Sigmoid colon (tissue), 7 donors: ENCODE measurements around the gene ECE1. TPM values are rescaled to one million over a fixed set of nuclear protein-coding genes. Genes with fewer than 3 reads are reported as not detected.
A peak's percentile ranks its signal among the peaks of the same experiment; 100 is the strongest.

Experiments
- DNase-seq: peaks from one replicate; pipeline ENCODE4 v3.0.0-alpha.2; 2019
- H3K27ac ChIP-seq, 4 donors: fragments of 200-600 bp; sonication (generic); one replicate each; pipeline ENCODE4 v1.5.1; 2016 to 2019; ENCODE audit warnings: mild to moderate bottlenecking in 1 of 4
- H3K27me3 ChIP-seq, 3 donors: fragments of 200-600 bp; sonication (generic); one replicate each; pipeline ENCODE4 v1.5.1; 2019; ENCODE audit warnings: mild to moderate bottlenecking in 1 of 3
- H3K36me3 ChIP-seq, 4 donors: fragments of 200-600 bp; sonication (generic); one replicate each; pipeline ENCODE4 v1.5.1; 2016 to 2019
- H3K4me1 ChIP-seq, 4 donors: fragments of 200-600 bp; sonication (generic); one replicate each; pipeline ENCODE4 v1.5.1; 2017 to 2019
- H3K4me3 ChIP-seq, 4 donors: fragments of 200-600 bp; sonication (generic); one replicate each; pipeline ENCODE4 v1.5.1; 2017 to 2019; ENCODE audit warnings: mild to moderate bottlenecking in 2 of 4, moderate library complexity in 1 of 4
- H3K9me3 ChIP-seq, 4 donors: fragments of 200-600 bp in 3 of 4; sonication (generic) in 3 of 4; one replicate each; pipeline versions ENCODE4 v1.5.1 to v1.6.1; 2013 to 2019
- EP300 ChIP-seq, 4 donors: sonication (generic); formaldehyde crosslinking; IDR thresholded peaks; one replicate each; pipeline ENCODE4 v1.6.1; 2017; ENCODE audit warnings: antibody characterized with exemption in 4 of 4
- POLR2A ChIP-seq, 2 donors: fragments of 450-650 bp; IDR thresholded peaks; one replicate each; pipeline ENCODE4 v1.6.1; 2016; ENCODE audit warnings: antibody characterized with exemption in 2 of 2, mild to moderate bottlenecking in 2 of 2, moderate library complexity in 2 of 2
- POLR2AphosphoS5 ChIP-seq, 4 donors: sonication (generic); formaldehyde crosslinking; IDR thresholded peaks; one replicate each; pipeline ENCODE4 v1.6.1; 2017; ENCODE audit warnings: antibody characterized with exemption in 4 of 4
- WGBS, 2 donors: extraction: QIAGEN DNeasy Blood & Tissue Kit; methylation state at CpG; one replicate each; pipeline ENCODE4 v1.1.7; 2013; 5-methylcytosine and 5-hydroxymethylcytosine counted together
- intact Hi-C: fragments of 100-400 bp; cut with DNase I; formaldehyde crosslinking; loops from one replicate; pipeline ENCODE4 v1.15.1; 2023
- polyA plus RNA-seq, 3 donors: library from polyadenylated mRNA; stranded (reverse); fragments of 200-250 nt; gene quantifications; one replicate each; pipeline ENCODE4 v1.2.3, GENCODE V29; 2013
- total RNA-seq, 4 donors: library from RNA; depleted of rRNA; stranded (reverse); fragments of >200 nt; gene quantifications; one replicate each; pipeline ENCODE4 v1.1.0, GENCODE V29; 2016
- TF ChIP-seq, protein P1 (sequence below), 4 experiments: fragments of 450-650 bp in 3 of 4; fragments of 200-600 bp in 1 of 4; IDR thresholded peaks; one replicate each; pipeline ENCODE4 v1.5.1; 2016 to 2019; ENCODE audit warnings: antibody characterized with exemption in 4 of 4, mild to moderate bottlenecking in 3 of 4, moderate library complexity in 2 of 4
- donor health status: healthy with polysubstance abuse.
- donor health status: Bipolar disorder and iron deficiency.
- donor health status: healthy.

The ECE1 gene
- total and polyA plus RNA-seq, 7 donors, result 10.2 to 112 (median 73.8) TPM

- H3K27ac ChIP-seq, result no peak overlapping the region
- WGBS, 2 donors, result 73 to 87% methylated on average over 12 of the region's 12 CpGs
- H3K36me3 ChIP-seq, result peaks cover 62 to 100% (median 70%) of the 10 kb centered on the region in 4 donors
- H3K4me3 ChIP-seq, result no peak overlapping the region
- DNase-seq, result no peak
- intact Hi-C loops, result no loop called here
- H3K27me3 ChIP-seq, result no peaks in the 10 kb centered on the region
- TF ChIP-seq, protein P1, sequence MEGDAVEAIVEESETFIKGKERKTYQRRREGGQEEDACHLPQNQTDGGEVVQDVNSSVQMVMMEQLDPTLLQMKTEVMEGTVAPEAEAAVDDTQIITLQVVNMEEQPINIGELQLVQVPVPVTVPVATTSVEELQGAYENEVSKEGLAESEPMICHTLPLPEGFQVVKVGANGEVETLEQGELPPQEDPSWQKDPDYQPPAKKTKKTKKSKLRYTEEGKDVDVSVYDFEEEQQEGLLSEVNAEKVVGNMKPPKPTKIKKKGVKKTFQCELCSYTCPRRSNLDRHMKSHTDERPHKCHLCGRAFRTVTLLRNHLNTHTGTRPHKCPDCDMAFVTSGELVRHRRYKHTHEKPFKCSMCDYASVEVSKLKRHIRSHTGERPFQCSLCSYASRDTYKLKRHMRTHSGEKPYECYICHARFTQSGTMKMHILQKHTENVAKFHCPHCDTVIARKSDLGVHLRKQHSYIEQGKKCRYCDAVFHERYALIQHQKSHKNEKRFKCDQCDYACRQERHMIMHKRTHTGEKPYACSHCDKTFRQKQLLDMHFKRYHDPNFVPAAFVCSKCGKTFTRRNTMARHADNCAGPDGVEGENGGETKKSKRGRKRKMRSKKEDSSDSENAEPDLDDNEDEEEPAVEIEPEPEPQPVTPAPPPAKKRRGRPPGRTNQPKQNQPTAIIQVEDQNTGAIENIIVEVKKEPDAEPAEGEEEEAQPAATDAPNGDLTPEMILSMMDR (IDR thresholded peaks at IDR 0.05), result no peak
- H3K9me3 ChIP-seq, result no peaks in the 10 kb centered on the region
- no peaks in the 10 kb centered on the region for H3K4me1 ChIP-seq
Measured at GRCh38 chr1:21237446-21238088, 52.7 kb downstream of the ECE1 start.

- DNase-seq, result no peak
- intact Hi-C loops, result no loop called here
- peaks cover 58 to 96% (median 63%) of the 10 kb centered on the region in 4 donors for H3K36me3 ChIP-seq
- no peak overlapping the region for H3K4me3 ChIP-seq
- no peak for TF ChIP-seq POLR2AphosphoS5 (IDR thresholded peaks at IDR 0.05)
- TF ChIP-seq POLR2A (IDR thresholded peaks at IDR 0.05), result no peak
- TF ChIP-seq, protein P1 (IDR thresholded peaks at IDR 0.05), result no peak
- no peak for TF ChIP-seq EP300 (IDR thresholded peaks at IDR 0.05)
- no peaks in the 10 kb centered on the region for H3K9me3 ChIP-seq
- no peaks in the 10 kb centered on the region for H3K27me3 ChIP-seq
- no peaks in the 10 kb centered on the region for H3K4me1 ChIP-seq
- no peak overlapping the region for H3K27ac ChIP-seq
- WGBS, 2 donors, result 97% methylated on average over 25 of the region's 25 CpGs
Measured at GRCh38 chr1:21236178-21236577, 54.1 kb downstream of the ECE1 start.

DNA sequence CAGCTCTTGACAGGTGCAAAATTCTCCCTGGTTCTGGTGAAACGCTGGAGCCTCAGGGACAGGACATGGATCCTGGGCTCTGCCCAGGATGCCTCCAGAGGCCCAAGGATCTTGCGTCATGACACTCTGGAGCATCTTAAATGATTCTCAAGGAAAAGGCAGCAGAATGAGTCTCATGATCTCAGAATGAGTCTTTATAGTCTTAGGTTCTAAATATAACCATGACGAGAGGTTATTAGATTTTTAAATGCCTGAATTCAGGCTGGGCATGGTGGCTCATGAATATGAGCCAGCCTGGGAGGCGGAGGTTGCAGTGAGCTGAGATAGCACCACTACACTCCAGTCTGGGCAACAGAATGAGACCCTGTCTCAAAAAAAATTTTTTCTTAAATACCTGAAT lies 55.5 kb downstream of the ECE1 start:
- 88 to 89% methylated on average over 4 of the region's 4 CpGs for WGBS, 2 donors
- H3K27me3 ChIP-seq, result no peaks in the 10 kb centered on the region
- no peaks in the 10 kb centered on the region for H3K4me1 ChIP-seq
- H3K36me3 ChIP-seq, result peaks cover 53 to 96% (median 57%) of the 10 kb centered on the region in 4 donors
- H3K27ac ChIP-seq, result peak overlapping the region in 1 of 4 donors; percentile 54
- TF ChIP-seq EP300 (IDR thresholded peaks at IDR 0.05) (no peak), POLR2AphosphoS5 (IDR thresholded peaks at IDR 0.05) (no peak), POLR2A (IDR thresholded peaks at IDR 0.05) (no peak)
- TF ChIP-seq, protein P1 (IDR thresholded peaks at IDR 0.05), result no peak
- no peaks in the 10 kb centered on the region for H3K9me3 ChIP-seq
- DNase-seq, result no peak
- no peak overlapping the region for H3K4me3 ChIP-seq
- intact Hi-C loops, result no loop called here

DNA sequence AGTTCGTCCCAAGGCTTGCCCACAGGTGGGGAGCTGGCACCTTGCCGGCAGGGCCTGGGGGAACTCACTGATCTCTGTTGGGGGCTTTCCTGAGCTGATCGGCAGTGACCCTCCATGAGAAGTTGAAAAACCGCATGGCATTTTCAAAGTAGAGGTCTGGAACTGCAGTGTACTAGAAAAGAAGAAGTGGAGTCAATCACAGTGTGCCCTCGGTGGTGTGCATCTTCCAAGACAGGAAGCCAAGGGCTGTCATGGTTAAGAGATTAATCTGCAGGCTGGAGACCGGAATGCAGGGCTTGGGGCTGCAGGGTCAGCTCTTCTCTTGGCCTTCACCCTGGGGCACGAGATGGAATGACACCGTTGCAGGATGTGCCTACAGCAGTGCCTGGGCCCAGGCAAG lies 56.8 kb downstream of the ECE1 start:
- TF ChIP-seq, protein P1 (IDR thresholded peaks at IDR 0.05), result no peak
- no peak for TF ChIP-seq POLR2A (IDR thresholded peaks at IDR 0.05)
- no peak for TF ChIP-seq POLR2AphosphoS5 (IDR thresholded peaks at IDR 0.05)
- no peak for TF ChIP-seq EP300 (IDR thresholded peaks at IDR 0.05)

DNA sequence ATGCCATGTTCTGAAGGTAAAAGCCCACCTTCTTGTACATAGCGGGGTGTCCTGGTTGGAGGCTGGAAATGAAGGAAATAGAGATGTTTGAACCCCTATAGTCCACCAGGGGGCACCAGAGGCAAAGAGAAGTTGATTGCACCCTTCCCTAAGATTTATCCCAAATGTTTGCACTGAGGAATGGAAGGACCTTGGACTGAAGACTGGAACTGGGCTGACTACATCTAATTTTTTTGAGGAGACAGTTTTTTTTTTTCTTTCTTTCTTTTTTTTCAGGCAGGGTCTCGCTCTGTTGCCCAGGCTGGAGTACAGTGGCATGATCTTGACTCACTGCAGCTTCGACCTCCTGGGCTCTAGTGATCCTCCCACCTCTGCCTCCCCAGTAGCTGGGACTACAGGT lies 58.2 kb downstream of the ECE1 start:
- H3K36me3 ChIP-seq, result peaks cover 50 to 89% (median 60%) of the 10 kb centered on the region in 4 donors
- 73 to 77% methylated on average over 3 of the region's 3 CpGs for WGBS, 2 donors
- no peaks in the 10 kb centered on the region for H3K4me1 ChIP-seq
- TF ChIP-seq POLR2A (IDR thresholded peaks at IDR 0.05), result no peak
- peak in 1 of 4 donors; percentile 21 for TF ChIP-seq POLR2AphosphoS5 (IDR thresholded peaks at IDR 0.05)
- TF ChIP-seq, protein P1 (IDR thresholded peaks at IDR 0.05), result peak; percentile 55 to 74 (median 72)
- H3K27ac ChIP-seq, result no peak overlapping the region
- no peak for DNase-seq
- H3K27me3 ChIP-seq, result no peaks in the 10 kb centered on the region
- H3K4me3 ChIP-seq, result no peak overlapping the region
- intact Hi-C loops, result loop anchor here (1.0 to 2.0 kb wide), 2 partner anchors 23 to 136 kb away; no protein-coding TSS in a partner anchor
- H3K9me3 ChIP-seq, result no peaks in the 10 kb centered on the region

More for the DNA sequence above, 56.8 kb downstream of the ECE1 start:
- no peaks in the 10 kb centered on the region for H3K27me3 ChIP-seq
- H3K9me3 ChIP-seq, result no peaks in the 10 kb centered on the region
- no peak overlapping the region for H3K4me3 ChIP-seq
- intact Hi-C loops, result loop anchor here (2.0 kb wide), 1 partner anchor 21 kb away; no protein-coding TSS in a partner anchor
- peaks cover 53 to 89% (median 59%) of the 10 kb centered on the region in 4 donors for H3K36me3 ChIP-seq
- no peak for DNase-seq
- 60 to 83% methylated on average over 8 of the region's 8 CpGs for WGBS, 2 donors
- H3K4me1 ChIP-seq, result no peaks in the 10 kb centered on the region
- no peak overlapping the region for H3K27ac ChIP-seq
